Right lobe of liver (tissue), 4 donors: ENCODE measurements around the gene LBR.

Experiments used
- CTCF ChIP-seq, 4 donors: fragments of 200-600 bp in 3 of 4; fragments of 450-650 bp in 1 of 4; IDR thresholded peaks; one replicate each; pipeline versions ENCODE4 v1.5.1 to v1.8.0; 2016 to 2022; ENCODE audit warnings: antibody characterized with exemption in 4 of 4, mild to moderate bottlenecking in 2 of 4
- POLR2A ChIP-seq: fragments of 450-650 bp; IDR thresholded peaks from one replicate; pipeline ENCODE4 v1.6.1; 2017; ENCODE audit warnings: antibody characterized with exemption, mild to moderate bottlenecking
- donor health status: DM: no; HTN: no; CAD: no.
- donor health status: DM: no; HTN: no; CAD: no.
- donor health status: DM: no; HTN: yes; CAD: no.

GRCh38 chr1:225440380-225441221 lies 12.8 kb upstream of the LBR start:
- TF ChIP-seq POLR2A (no peak), CTCF (IDR thresholded peaks at IDR 0.05) (no peak)
